Heart left ventricle (tissue), 13 donors: Measurements from ENCODE around the gene EIF2B2.

ENCODE experiments used
- CTCF ChIP-seq, 12 donors: fragments of 200-600 bp; sonication (generic) in 4 of 12; IDR thresholded peaks; one replicate each; pipeline versions ENCODE4 v1.5.0 to v1.8.0; 2018 to 2022; ENCODE audit warnings: antibody characterized with exemption in 12 of 12, mild to moderate bottlenecking in 5 of 12
- POLR2A ChIP-seq, 2 donors: fragments of 450-650 bp; IDR thresholded peaks; one replicate each; pipeline ENCODE4 v1.6.1; 2017; ENCODE audit warnings: antibody characterized with exemption in 2 of 2, mild to moderate bottlenecking in 2 of 2, moderate library complexity in 2 of 2
- donor health status: ischemic (EF 13 %, LVEDD 7.1; RV severe dilation, severe dysfunction).
- donor health status: DM: no; HTN: yes; CAD: no.
- donor health status: DM: no; HTN: no; CAD: no.
- donor health status: ischemic (EF 25% LVEDD 6.9; RV normal size, moderate dysfunction).
- donor health status: ischemic (EF 25% LVEDD 5.7; RV mildly dilated, moderate dysfunction).
- donor health status: ischemic (EF 35%, LVEDD 5.7; RV mildly dilated, moderate dysfunction).
- donor health status: nonischemic (EF 11% LVEDD 7.7; RV severe dilation, severe dysfunction).
- donor health status: DM: yes; HTN: yes; CAD: no.
- donor health status: PGD.
- donor health status: ischemic (EF 29% LVEDD 5.4; RV normal size, mild dysfunction).
- donor health status: nonischemic (EF 23%, LVEDD 6.1; RV moderate dilation, normal function).

DNA sequence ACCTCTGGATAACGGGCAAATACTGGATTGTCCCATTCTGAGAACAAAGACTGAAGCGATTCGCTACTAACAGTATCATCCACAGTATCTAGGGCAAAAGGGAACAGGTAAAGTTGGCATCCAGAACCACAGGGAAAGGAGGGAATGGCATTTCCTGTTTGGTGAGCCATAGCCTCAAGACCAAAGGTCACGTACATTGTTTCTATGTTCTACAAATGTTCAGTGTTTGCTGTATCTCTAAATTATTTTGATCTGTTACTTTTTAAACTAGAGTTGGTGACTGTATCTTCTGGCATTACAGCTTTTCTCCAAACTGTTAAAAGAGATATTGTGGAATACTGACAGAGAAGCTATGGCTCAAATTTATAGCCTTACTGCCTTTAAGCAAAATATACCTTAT, 38.9 kb downstream of the EIF2B2 start:
- no peak for TF ChIP-seq CTCF (IDR thresholded peaks at IDR 0.05)
- no peak for TF ChIP-seq POLR2A (IDR thresholded peaks at IDR 0.05)
